Mucosa of rectum (tissue), 2 donors: Measurements from ENCODE around the gene TENT5C.

Experiments used
- H3K27ac ChIP-seq, 2 donors: one replicate each; pipeline ENCODE4 v1.7.0; 2013; ENCODE audit warnings: inconsistent platforms in 2 of 2, low read depth in 2 of 2, low read length in 2 of 2
- H3K27me3 ChIP-seq, 2 donors: one replicate each; pipeline ENCODE4 v1.7.0; 2013; ENCODE audit warnings: low read length in 2 of 2; ENCODE audit not compliant: control insufficient read depth in 2 of 2, insufficient read depth in 2 of 2
- H3K36me3 ChIP-seq, 2 donors: one replicate each; pipeline ENCODE4 v1.7.0; 2013; ENCODE audit warnings: low read length in 2 of 2; ENCODE audit not compliant: control insufficient read depth in 2 of 2, insufficient read depth in 2 of 2
- H3K4me1 ChIP-seq, 2 donors: one replicate each; pipeline ENCODE4 v1.7.0; 2013; ENCODE audit warnings: low read length in 2 of 2, mild to moderate bottlenecking in 1 of 2; ENCODE audit not compliant: control insufficient read depth in 2 of 2, insufficient read depth in 2 of 2
- H3K4me3 ChIP-seq, 2 donors: one replicate each; pipeline ENCODE4 v1.7.0; 2013; ENCODE audit warnings: low read length in 2 of 2
- H3K9ac ChIP-seq, 2 donors: one replicate each; pipeline ENCODE4 v1.7.0; 2013; ENCODE audit warnings: low read length in 2 of 2, low read depth in 1 of 2, mild to moderate bottlenecking in 1 of 2
- H3K9me3 ChIP-seq, 2 donors: one replicate each; pipeline ENCODE4 v1.7.0; 2013; ENCODE audit warnings: low read length in 2 of 2; ENCODE audit not compliant: control insufficient read depth in 2 of 2
- donor health status: healthy.
- donor health status: Normal muscosa, but diverticular disease.

TENT5C gene

DNA sequence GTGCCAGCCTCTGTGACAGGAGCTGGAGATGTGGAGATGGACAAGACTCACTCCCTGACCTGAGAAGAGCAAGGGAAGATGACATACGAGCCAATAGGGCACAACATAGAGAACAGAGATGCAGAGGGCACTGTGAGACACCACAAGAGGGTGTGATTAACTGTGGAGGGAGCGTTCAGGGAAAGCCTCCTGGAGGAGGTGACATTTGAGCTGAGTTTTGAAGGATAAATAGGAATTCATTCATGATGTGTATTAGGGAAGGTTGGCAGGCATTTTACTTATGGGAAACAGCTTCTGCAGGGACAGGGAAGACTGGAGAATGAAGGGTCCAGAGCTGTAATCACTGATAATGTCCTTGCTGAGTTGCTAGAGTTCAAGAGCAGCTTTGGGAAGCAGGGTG, 25.0 kb upstream of the TENT5C start:
- Histone ChIP-seq H3K36me3 (no peaks in the 10 kb centered on the region), H3K27me3 (no peaks in the 10 kb centered on the region), H3K9ac (no peak overlapping the region), H3K9me3 (no peaks in the 10 kb centered on the region), H3K27ac (no peak overlapping the region), H3K4me1 (no peaks in the 10 kb centered on the region), H3K4me3 (no peak overlapping the region)

DNA sequence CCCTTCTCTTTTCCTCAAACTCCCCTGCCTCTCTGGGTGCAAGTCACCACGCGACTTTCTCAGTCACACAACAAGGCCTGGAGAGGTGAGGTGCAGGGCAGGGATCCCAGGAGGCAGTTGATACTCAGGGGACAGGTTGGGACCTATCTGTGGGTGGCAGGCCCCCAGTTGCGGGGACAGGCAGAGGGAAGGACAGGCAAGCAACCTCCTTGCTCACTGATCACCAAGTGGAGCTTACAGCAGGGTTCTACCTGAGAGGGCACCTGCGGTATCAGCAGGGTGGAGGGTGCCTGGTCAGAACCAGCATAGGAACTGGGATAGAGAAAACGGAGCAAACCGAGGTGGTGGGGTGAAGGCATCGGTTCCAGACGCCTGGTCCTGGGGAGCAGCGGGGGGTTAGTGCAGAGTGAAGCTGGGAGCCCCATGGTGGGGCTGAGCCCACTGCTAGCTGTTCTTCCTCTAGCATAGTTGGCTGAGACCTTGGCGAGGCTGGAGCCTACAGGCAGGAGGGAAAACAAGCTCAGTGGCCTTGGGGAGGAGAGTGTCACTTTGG, 24.4 kb upstream of the TENT5C start:
- H3K4me3 ChIP-seq = no peak overlapping the region
- no peaks in the 10 kb centered on the region for H3K4me1 ChIP-seq
- no peak overlapping the region for H3K27ac ChIP-seq
- H3K36me3 ChIP-seq = no peaks in the 10 kb centered on the region
- H3K27me3 ChIP-seq = no peaks in the 10 kb centered on the region
- H3K9ac ChIP-seq = no peak overlapping the region
- H3K9me3 ChIP-seq = no peaks in the 10 kb centered on the region

DNA sequence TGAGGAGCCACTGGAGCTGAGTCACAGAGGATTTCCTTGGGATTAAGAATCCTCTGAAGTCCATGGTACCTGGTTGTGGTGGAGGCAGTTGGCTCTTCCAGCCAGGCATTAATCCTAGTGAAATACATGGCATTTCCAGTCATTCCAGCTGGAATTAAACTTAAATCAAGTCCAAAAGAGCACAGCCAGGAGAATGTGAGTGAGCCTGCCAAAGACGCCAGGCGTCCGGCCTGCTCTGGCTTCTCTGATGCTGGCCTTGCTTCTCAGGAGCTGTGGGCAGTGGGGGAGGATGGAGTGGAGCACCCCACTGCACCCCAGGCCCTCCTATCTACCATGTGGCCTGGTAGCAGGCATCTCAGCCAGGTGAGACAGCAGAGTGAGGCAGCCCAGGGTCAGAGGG, 23.4 kb upstream of the TENT5C start:
- Histone ChIP-seq H3K27me3 (no peaks in the 10 kb centered on the region), H3K4me3 (no peak overlapping the region), H3K36me3 (no peaks in the 10 kb centered on the region), H3K27ac (no peak overlapping the region), H3K9ac (no peak overlapping the region), H3K9me3 (no peaks in the 10 kb centered on the region), H3K4me1 (no peaks in the 10 kb centered on the region)

DNA sequence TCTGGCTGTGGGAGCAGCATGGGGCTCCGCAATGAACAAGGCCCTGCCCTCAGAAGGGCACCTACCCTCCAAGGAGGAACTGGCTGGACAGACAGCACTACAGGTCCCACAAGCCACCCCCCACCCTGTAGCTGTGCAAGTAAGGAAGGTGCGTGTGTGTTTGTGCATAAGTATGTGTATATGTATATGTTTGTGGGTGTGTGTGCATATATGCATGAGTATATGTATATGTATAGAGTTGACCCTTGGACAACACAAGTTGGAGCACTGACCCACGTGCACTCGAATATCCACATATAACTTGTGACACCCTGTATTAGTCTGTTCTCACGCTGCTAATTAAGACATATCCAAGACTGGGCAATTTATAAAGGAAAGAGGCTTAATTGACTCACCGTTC, 22.6 kb upstream of the TENT5C start:
- H3K4me3 ChIP-seq = no peak overlapping the region
- no peaks in the 10 kb centered on the region for H3K4me1 ChIP-seq
- no peaks in the 10 kb centered on the region for H3K9me3 ChIP-seq
- no peak overlapping the region for H3K27ac ChIP-seq
- H3K36me3 ChIP-seq = no peaks in the 10 kb centered on the region
- H3K27me3 ChIP-seq = no peaks in the 10 kb centered on the region
- H3K9ac ChIP-seq = no peak overlapping the region

DNA sequence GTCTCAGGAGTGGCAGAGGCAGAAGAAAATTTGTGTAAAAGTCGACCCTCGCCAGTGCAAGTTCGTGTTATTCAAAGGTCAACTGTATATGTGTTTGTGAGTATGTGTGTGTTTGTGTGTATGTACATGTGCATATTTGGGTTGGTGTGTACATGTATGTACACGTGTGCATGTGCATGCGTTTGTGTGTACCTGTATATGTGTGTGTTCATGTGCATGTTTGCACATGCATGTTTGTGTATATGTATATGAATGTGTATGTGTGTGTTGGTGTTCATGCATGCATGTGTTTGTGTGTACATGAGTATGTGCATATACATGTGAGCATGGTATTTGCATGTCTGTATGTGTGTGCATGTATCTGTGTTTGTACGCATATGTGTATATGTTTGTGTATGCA, 21.7 kb upstream of the TENT5C start:
- H3K4me1 ChIP-seq = peaks cover 0 to 3% of the 10 kb centered on the region in 2 donors
- H3K9me3 ChIP-seq = no peaks in the 10 kb centered on the region
- H3K27me3 ChIP-seq = no peaks in the 10 kb centered on the region
- no peaks in the 10 kb centered on the region for H3K36me3 ChIP-seq
- no peak overlapping the region for H3K9ac ChIP-seq
- H3K4me3 ChIP-seq = no peak overlapping the region
- H3K27ac ChIP-seq = no peak overlapping the region

DNA sequence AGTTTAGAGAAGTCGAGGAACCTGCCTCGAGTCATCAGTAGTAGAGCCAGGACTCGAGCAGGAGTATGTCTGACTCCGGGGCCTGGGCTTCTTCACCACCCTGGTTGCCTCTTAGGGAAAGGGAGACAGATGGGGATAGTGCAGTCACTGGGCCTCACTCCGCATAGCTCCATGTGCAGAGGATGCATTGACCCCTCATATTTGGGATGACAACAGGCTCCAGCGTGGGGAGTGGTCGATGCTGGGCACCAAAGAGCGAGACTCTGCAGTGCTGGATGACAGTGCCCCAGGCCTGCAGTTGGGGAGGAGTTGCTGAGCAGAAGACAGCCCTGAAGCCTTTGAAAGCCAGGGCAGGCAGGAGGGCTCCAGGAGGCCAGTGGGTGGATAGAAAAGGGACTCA, 20.8 kb upstream of the TENT5C start:
- Histone ChIP-seq H3K4me1 (peaks cover 3 to 10% of the 10 kb centered on the region in 2 donors), H3K27ac (no peak overlapping the region), H3K36me3 (no peaks in the 10 kb centered on the region), H3K9ac (no peak overlapping the region), H3K27me3 (no peaks in the 10 kb centered on the region), H3K4me3 (no peak overlapping the region), H3K9me3 (no peaks in the 10 kb centered on the region)

DNA sequence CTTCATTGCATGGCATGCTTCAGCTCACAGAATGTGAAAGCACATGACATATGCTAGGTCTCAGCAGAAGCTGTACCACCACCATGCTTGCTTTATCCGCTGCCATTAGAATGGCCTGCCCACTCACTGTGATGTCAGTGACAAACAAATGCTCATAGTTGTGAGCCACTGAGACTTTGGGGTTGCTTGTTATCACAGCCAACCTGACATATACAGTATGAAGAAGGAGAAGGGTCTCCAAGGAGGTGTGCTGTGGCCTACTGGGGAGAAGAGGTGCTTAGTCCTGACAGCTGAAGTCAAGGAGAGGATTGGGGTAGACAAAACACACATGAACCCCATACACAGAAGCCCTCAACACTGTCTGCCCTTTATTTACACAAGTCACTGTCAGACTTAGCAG, 19.5 kb upstream of the TENT5C start:
- H3K27me3 ChIP-seq = no peaks in the 10 kb centered on the region
- no peak overlapping the region for H3K4me3 ChIP-seq
- H3K9ac ChIP-seq = no peak overlapping the region
- H3K36me3 ChIP-seq = no peaks in the 10 kb centered on the region
- H3K27ac ChIP-seq = no peak overlapping the region
- H3K9me3 ChIP-seq = no peaks in the 10 kb centered on the region
- peaks cover 9 to 23% of the 10 kb centered on the region in 2 donors for H3K4me1 ChIP-seq

DNA sequence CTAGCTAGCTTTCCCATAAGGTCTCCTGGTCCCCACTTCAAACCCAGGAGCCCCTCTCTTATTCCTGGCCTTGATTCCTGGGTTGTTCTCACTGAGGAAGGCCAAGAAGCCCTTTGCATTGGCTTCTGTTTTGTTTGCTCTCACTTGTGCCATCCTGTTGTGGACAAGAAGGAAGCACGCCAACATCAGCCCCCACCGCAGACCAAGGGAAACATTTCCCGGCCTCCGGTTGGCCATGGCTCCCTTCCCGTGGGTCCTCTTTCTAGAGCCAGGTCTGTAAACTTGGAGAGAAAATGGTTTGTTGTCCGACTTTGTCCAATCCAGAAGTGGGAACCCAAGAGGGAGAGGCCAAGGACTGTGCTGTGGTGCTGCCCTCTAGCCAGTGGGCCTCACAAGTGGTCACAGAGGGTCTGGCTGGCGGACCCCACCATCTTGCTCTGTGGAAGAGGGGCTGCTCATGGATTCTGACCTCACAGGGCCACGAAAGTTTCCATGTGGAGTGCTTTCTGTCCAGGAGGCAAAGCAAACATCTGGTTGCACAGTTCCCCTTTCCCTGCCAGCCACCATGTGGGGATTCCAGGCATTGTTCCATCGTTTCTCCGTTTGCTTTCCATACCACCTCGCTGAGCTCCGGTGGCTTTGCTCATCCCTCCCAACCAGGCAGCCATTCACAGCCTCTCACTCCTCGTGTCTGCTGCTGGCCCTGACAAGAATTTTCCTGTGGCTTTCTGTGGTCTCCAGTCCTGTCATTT, 18.9 kb upstream of the TENT5C start:
- Histone ChIP-seq H3K9me3 (no peaks in the 10 kb centered on the region), H3K36me3 (no peaks in the 10 kb centered on the region), H3K27ac (no peak overlapping the region), H3K4me3 (no peak overlapping the region), H3K9ac (no peak overlapping the region), H3K4me1 (peaks cover 13 to 29% of the 10 kb centered on the region in 2 donors), H3K27me3 (no peaks in the 10 kb centered on the region)

DNA sequence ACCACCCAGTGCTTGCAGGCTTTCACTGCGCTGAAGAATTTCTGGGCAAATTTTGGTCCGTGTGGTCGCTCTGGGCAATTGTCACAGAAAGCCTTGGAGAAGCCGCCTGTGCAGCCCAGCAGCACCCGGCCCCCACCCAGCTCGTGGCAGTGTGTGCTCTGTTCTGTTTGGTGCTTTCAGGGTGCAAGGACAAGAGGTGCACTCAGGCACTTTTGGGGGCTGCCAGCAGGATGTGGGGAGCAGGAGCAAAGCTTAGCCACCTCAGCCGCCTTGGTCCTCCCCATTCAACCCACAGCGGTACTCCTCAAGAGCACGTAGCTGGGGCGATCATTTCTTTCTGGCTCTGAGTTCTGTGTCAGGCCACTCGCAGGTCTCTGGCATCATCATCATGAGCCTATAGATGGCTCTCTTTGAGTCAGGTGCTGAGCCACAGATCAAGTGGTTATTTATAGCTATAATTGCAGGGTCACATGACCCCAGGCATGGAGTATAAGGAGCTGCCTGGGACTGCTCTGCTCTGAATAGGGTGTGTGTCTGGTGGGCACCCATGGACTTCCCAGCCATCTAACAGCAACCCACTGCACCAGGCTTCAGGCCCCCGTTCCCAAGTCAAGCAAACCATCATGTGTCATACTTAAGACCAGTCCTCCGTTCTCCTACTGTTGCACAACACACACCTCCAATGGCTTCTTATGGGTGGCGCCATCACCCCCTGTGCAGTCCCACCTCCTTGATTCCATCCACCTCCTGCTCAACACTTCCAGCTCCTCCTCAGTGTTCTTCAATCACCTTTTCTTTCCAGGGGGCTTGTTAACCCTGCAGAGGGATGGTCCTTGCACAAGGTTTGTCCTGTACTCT, 18.1 kb upstream of the TENT5C start:
- H3K4me3 ChIP-seq = no peak overlapping the region
- no peak overlapping the region for H3K9ac ChIP-seq
- H3K27me3 ChIP-seq = no peaks in the 10 kb centered on the region
- H3K9me3 ChIP-seq = no peaks in the 10 kb centered on the region
- H3K36me3 ChIP-seq = no peaks in the 10 kb centered on the region
- peaks cover 14 to 35% of the 10 kb centered on the region in 2 donors for H3K4me1 ChIP-seq
- H3K27ac ChIP-seq = no peak overlapping the region

DNA sequence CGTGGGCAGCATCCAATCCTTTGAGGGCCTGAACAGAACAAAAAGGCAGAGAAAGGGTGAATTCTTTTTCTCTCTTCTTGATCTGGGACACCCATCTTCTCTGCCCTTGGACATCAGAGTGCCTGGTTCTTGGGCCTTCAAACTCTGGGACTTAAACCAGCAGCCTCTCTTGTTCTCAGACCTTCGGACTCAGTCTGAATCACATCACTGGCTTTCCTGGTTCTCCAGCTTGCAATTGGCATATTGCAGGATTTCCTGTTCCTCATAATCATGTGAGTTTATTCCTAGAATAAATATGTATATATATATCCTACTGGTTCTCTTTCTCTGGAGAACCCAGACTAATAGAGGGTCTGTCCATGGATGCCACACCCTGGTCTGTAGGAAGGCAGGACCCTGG, 16.3 kb upstream of the TENT5C start:
- Histone ChIP-seq H3K4me1 (peaks cover 14 to 35% of the 10 kb centered on the region in 2 donors), H3K27me3 (no peaks in the 10 kb centered on the region), H3K4me3 (no peak overlapping the region), H3K27ac (peak overlapping the region; percentile 3 to 79), H3K9me3 (no peaks in the 10 kb centered on the region), H3K9ac (no peak overlapping the region), H3K36me3 (no peaks in the 10 kb centered on the region)
